GM12878 (cell line): ENCODE measurements around the gene NAA30. TPM values are rescaled to one million over a fixed set of nuclear protein-coding genes. Genes with fewer than 3 reads are reported as not detected.

Experiments
- ATAC-seq: fragments of 200-7000 bp; cut with Tn5 transposase; 3 replicates; pipeline ENCODE4 v1.9.1; 2020; ENCODE audit warnings: mild to moderate bottlenecking, moderate library complexity
- BruUV-seq: library from RNA; stranded (reverse); fragments of 400-500 nt; replicated peaks from 2 replicates; lab custom pipeline; 2021; lab: Mats Ljungman, UMichigan
- CTCF ChIA-PET: fragments of 300-600 bp; sonication (Branson Sonifier 250); formaldehyde crosslinking; extraction: SDS; loops from one replicate; lab custom pipeline; 2021; ENCODE audit warnings: inconsistent platforms; lab: Yijun Ruan, JAX
- POLR2A ChIA-PET: fragments of 350-600 bp; formaldehyde crosslinking; extraction: SDS; loops from one replicate; lab custom pipeline; 2021; ENCODE audit warnings: inconsistent platforms; lab: Charles Lee
- RAD21 ChIA-PET: fragments of 300-600 bp; sonication (Branson Sonifier 250); formaldehyde crosslinking; loops from one replicate; lab custom pipeline; 2023; ENCODE audit warnings: antibody characterized with exemption; ENCODE audit not compliant: unreplicated experiment; lab: Charles Lee
- SMC1A ChIA-PET: fragments of 300-600 bp; sonication (Branson Sonifier 250); formaldehyde crosslinking; loops from one replicate; lab custom pipeline; 2023; ENCODE audit not compliant: unreplicated experiment, uncharacterized antibody; lab: Charles Lee
- DNase-seq: peaks from one replicate; pipeline ENCODE4 v3.0.0-alpha.2; 2011; ENCODE audit warnings: low read depth, low spot score
- FAIRE-seq: peaks from 3 replicates; lab custom pipeline; 2011; peaks lifted over from hg19 to GRCh38; lab: Jason Lieb, UNC
- H2AFZ ChIP-seq: 2 replicates; pipeline ENCODE4 v1.6.0; 2011; ENCODE audit warnings: low read depth, low read length, control low read depth; ENCODE audit not compliant: control insufficient read depth
- H3K27ac ChIP-seq: 2 replicates; pipeline ENCODE4 v1.5.1; 2011; ENCODE audit warnings: control low read depth; ENCODE audit not compliant: control insufficient read depth, insufficient read depth
- H3K27me3 ChIP-seq, 2 experiments: replicated peaks in 1 of 2; 2 replicates each; pipeline versions ENCODE4 v1.6.0 to v1.6.1; 2011; ENCODE audit warnings: low read length in 1 of 2; ENCODE audit not compliant: control insufficient read depth in 2 of 2, insufficient read depth in 2 of 2
- H3K36me3 ChIP-seq, 2 experiments: 2 replicates each; pipeline ENCODE4 v1.5.1; 2011; ENCODE audit warnings: low read length in 1 of 2; ENCODE audit not compliant: control insufficient read depth in 2 of 2, insufficient read depth in 2 of 2
- H3K4me1 ChIP-seq: 2 replicates; pipeline ENCODE4 v1.6.1; 2011; ENCODE audit warnings: mild to moderate bottlenecking, low read length, moderate library complexity, mixed read lengths; ENCODE audit not compliant: control insufficient read depth, insufficient read depth
- H3K4me2 ChIP-seq: 2 replicates; pipeline ENCODE4 v1.6.0; 2011; ENCODE audit warnings: control low read depth; ENCODE audit not compliant: control insufficient read depth, insufficient read depth
- H3K4me3 ChIP-seq: fragments of 200-600 bp; sonication (generic); 2 replicates; pipeline ENCODE4 v1.5.1; 2016
- H3K79me2 ChIP-seq: 2 replicates; pipeline ENCODE4 v1.6.0; 2011; ENCODE audit warnings: low read length; ENCODE audit not compliant: control insufficient read depth, insufficient read depth
- H3K9ac ChIP-seq: 2 replicates; pipeline ENCODE4 v1.8.0; 2011; ENCODE audit warnings: low read length, control low read depth, mixed read lengths; ENCODE audit not compliant: control insufficient read depth, insufficient read depth
- H3K9me3 ChIP-seq: replicated peaks from 3 replicates; pipeline ENCODE4 v1.5.1; 2011; ENCODE audit warnings: mild to moderate bottlenecking, low read length; ENCODE audit not compliant: control insufficient read depth, insufficient read depth
- H4K20me1 ChIP-seq: 2 replicates; pipeline ENCODE4 v1.6.0; 2011; ENCODE audit not compliant: control insufficient read depth, insufficient read depth
- ASH2L ChIP-seq: fragments of 300-600, 200-600 bp; sonication (generic); IDR thresholded peaks from 2 replicates; pipeline ENCODE4 v1.6.1; 2017; ENCODE audit warnings: low read depth, mild to moderate bottlenecking, borderline replicate concordance
- BCL3 ChIP-seq: IDR thresholded peaks from 2 replicates; pipeline ENCODE4 v1.6.1; 2011; ENCODE audit warnings: borderline replicate concordance, low read depth, mild to moderate bottlenecking, moderate library complexity, low read length; ENCODE audit not compliant: insufficient read depth, poor library complexity, severe bottlenecking
- BMI1 ChIP-seq: fragments of 450-650 bp; IDR thresholded peaks from 2 replicates; pipeline ENCODE4 v1.6.1; 2016; ENCODE audit warnings: mild to moderate bottlenecking, moderate library complexity, borderline replicate concordance
- HDAC2 ChIP-seq: fragments of 200-600 bp; sonication (generic); IDR thresholded peaks from 2 replicates; pipeline ENCODE4 v1.6.1; 2017
- IKZF2 ChIP-seq, 2 experiments: fragments of 450-650 bp; IDR thresholded peaks; 2 replicates each; pipeline ENCODE4 v1.6.1; 2017; ENCODE audit warnings: mild to moderate bottlenecking in 2 of 2, moderate library complexity in 2 of 2
- JUND ChIP-seq: IDR thresholded peaks from 2 replicates; pipeline ENCODE4 v1.6.1; 2012; ENCODE audit warnings: low read depth, mild to moderate bottlenecking, low read length, improper control_type of control experiment, moderate library complexity
- MXI1 ChIP-seq: fragments of 150-350 bp; IDR thresholded peaks from 2 replicates; pipeline ENCODE4 v1.6.1; 2011; ENCODE audit warnings: low read depth, mild to moderate bottlenecking, inconsistent platforms, low read length, improper control_type of control experiment
- NR2C2 ChIP-seq: IDR thresholded peaks from 2 replicates; pipeline ENCODE4 v1.6.1; 2011; ENCODE audit warnings: borderline replicate concordance, low read depth; ENCODE audit not compliant: control insufficient read depth, insufficient read length
- RELB ChIP-seq: fragments of 450-650 bp; IDR thresholded peaks from 2 replicates; pipeline ENCODE4 v1.6.1; 2017; ENCODE audit warnings: low read depth, mild to moderate bottlenecking, moderate library complexity
- WGBS: methylation state at CpG from one replicate; pipeline ENCODE4 v1.1.6; 2016; ENCODE audit warnings: low lambda C conversion rate; ENCODE audit not compliant: insufficient replicate concordance, insufficient coverage; ENCODE audit errors: missing lambda C conversion rate; 5-methylcytosine and 5-hydroxymethylcytosine counted together
- in situ Hi-C: fragments of 300-500 bp; cut with MboI; formaldehyde crosslinking; loops from 9 replicates; pipeline ENCODE4 v1.14.3; 2018; ENCODE audit warnings: mixed read lengths
- intact Hi-C: fragments of 100-400 bp; cut with micrococcal nuclease; formaldehyde crosslinking; loops from one replicate; pipeline ENCODE4 v1.14.2; 2022; ENCODE audit not compliant: unreplicated experiment
- polyA plus RNA-seq, 11 experiments: library from polyadenylated mRNA; depleted of rRNA in 4 of 11; unstranded in 6 of 11; stranded (reverse) in 5 of 11; fragments of >200 nt; fragmentation: Nextera tagmentation in 4 of 11; fragmentation: Illumina TruSeq in 1 of 11; extraction: Ambion mirVana in 4 of 11; extraction: Trizol in 1 of 11; gene quantifications; 1 replicate in 1 of 11; 2 replicates in 10 of 11; pipeline versions ENCODE4 v1.2.1 to v1.2.3, GENCODE V29; 2011 to 2016; ENCODE audit warnings: inconsistent platforms in 2 of 11, missing spikeins in 2 of 11, low read depth in 1 of 11
- total RNA-seq, 4 experiments: library from RNA; depleted of rRNA in 3 of 4; stranded (reverse); fragments of >200 nt in 3 of 4; fragmentation: Illumina TruSeq in 1 of 4; extraction: Trizol in 1 of 4; gene quantifications; 2 replicates each; pipeline versions ENCODE4 v1.2.1 to v1.2.3, GENCODE V29; 2013 to 2021
- TF ChIP-seq, protein P1 (sequence below): fragments of 450-650 bp; IDR thresholded peaks from 2 replicates; pipeline ENCODE4 v1.6.1; 2017; ENCODE audit warnings: mild to moderate bottlenecking, low read depth, inconsistent platforms; ENCODE audit not compliant: poor library complexity, severe bottlenecking
- TF ChIP-seq, protein P2 (sequence below): fragments of 450-650 bp; IDR thresholded peaks from 2 replicates; pipeline ENCODE4 v1.6.1; 2016; ENCODE audit warnings: mild to moderate bottlenecking, moderate library complexity, borderline replicate concordance
- TF ChIP-seq, protein P3 (sequence below): fragments of 450-650 bp; IDR thresholded peaks from 2 replicates; pipeline ENCODE4 v1.6.1; 2016; ENCODE audit warnings: mild to moderate bottlenecking

NAA30 gene
- total and polyA plus RNA-seq, 10 of the 15 experiments (the other 5 are each of a cell fraction or from before 2014, with no cell fraction given): 4.5 to 15.6 (median 10.5) TPM

DNA sequence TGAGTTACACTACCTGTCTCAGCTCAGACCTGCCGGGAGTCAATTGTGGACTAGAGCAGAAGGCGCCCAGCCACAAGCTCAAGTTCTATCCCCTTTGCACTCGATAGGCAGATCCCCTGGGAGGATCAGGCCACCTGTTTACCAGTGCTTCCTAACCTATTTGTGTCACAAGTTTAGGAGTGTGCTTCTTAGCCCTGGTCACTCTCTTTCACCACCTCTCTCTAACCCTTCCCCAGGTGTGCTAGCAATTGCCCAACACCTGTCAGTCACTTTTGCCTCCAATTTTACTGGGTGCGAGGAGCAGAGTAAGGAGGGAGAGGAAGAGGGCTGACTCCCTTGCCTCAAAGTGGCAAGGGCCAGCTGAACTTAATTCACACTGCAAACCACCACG, 745 bp upstream of the NAA30 start:
- H2AFZ ChIP-seq: peak overlapping the region; percentile 93
- ChIA-PET SMC1A (interaction anchor here (1.1 to 1.8 kb wide), 3 partner anchors 10 to 17 kb away, joined by 3 to 9 read pairs (median 4); no protein-coding TSS in a partner anchor), POLR2A (interaction anchor here (1.0 kb wide), 2 partner anchors 10 to 13 kb away, joined by 6 to 12 read pairs; no protein-coding TSS in a partner anchor), CTCF (interaction anchor here (1.1 to 1.2 kb wide), 2 partner anchors 96 to 122 kb away, joined by 3 read pairs; no protein-coding TSS in a partner anchor), RAD21 (interaction anchor here (0.6 to 0.8 kb wide), 2 partner anchors 121 to 487 kb away, joined by 3 read pairs; partner anchors contain the start of genes AP5M1 and EXOC5)
- H3K4me3 ChIP-seq: peak overlapping the region; percentile 90
- no peaks in the 10 kb centered on the region for H4K20me1 ChIP-seq
- peak overlapping the region; percentile 83 for H3K27ac ChIP-seq
- in situ Hi-C loops (no loop called here), intact Hi-C loops (loop anchor here (5.0 kb wide), 2 partner anchors 103 to 122 kb away; partner anchors contain the start of genes AP5M1, CCDC198 and EXOC5)
- WGBS: 38% methylated on average over 5 of the region's 5 CpGs
- no TSS peak for BruUV-seq
- DNase-seq (peak; percentile 13), ATAC-seq (no peak; the same call in 2 of the 3 replicates), FAIRE-seq (peak; percentile 89)
- peak overlapping the region; percentile 83 for H3K4me2 ChIP-seq
- H3K36me3 ChIP-seq: no peaks in the 10 kb centered on the region
- H3K79me2 ChIP-seq: peaks cover 36% of the 10 kb centered on the region
- H3K27me3 ChIP-seq: no peaks in the 10 kb centered on the region
- no peaks in the 10 kb centered on the region for H3K9me3 ChIP-seq
- peak overlapping the region; percentile 82 for H3K9ac ChIP-seq
- H3K4me1 ChIP-seq: peaks cover 9% of the 10 kb centered on the region
- TF ChIP-seq HDAC2: no peak
- no peak for TF ChIP-seq ASH2L
- TF ChIP-seq, protein P1, sequence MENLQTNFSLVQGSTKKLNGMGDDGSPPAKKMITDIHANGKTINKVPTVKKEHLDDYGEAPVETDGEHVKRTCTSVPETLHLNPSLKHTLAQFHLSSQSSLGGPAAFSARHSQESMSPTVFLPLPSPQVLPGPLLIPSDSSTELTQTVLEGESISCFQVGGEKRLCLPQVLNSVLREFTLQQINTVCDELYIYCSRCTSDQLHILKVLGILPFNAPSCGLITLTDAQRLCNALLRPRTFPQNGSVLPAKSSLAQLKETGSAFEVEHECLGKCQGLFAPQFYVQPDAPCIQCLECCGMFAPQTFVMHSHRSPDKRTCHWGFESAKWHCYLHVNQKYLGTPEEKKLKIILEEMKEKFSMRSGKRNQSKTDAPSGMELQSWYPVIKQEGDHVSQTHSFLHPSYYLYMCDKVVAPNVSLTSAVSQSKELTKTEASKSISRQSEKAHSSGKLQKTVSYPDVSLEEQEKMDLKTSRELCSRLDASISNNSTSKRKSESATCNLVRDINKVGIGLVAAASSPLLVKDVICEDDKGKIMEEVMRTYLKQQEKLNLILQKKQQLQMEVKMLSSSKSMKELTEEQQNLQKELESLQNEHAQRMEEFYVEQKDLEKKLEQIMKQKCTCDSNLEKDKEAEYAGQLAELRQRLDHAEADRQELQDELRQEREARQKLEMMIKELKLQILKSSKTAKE: no peak
- TF ChIP-seq, protein P2, sequence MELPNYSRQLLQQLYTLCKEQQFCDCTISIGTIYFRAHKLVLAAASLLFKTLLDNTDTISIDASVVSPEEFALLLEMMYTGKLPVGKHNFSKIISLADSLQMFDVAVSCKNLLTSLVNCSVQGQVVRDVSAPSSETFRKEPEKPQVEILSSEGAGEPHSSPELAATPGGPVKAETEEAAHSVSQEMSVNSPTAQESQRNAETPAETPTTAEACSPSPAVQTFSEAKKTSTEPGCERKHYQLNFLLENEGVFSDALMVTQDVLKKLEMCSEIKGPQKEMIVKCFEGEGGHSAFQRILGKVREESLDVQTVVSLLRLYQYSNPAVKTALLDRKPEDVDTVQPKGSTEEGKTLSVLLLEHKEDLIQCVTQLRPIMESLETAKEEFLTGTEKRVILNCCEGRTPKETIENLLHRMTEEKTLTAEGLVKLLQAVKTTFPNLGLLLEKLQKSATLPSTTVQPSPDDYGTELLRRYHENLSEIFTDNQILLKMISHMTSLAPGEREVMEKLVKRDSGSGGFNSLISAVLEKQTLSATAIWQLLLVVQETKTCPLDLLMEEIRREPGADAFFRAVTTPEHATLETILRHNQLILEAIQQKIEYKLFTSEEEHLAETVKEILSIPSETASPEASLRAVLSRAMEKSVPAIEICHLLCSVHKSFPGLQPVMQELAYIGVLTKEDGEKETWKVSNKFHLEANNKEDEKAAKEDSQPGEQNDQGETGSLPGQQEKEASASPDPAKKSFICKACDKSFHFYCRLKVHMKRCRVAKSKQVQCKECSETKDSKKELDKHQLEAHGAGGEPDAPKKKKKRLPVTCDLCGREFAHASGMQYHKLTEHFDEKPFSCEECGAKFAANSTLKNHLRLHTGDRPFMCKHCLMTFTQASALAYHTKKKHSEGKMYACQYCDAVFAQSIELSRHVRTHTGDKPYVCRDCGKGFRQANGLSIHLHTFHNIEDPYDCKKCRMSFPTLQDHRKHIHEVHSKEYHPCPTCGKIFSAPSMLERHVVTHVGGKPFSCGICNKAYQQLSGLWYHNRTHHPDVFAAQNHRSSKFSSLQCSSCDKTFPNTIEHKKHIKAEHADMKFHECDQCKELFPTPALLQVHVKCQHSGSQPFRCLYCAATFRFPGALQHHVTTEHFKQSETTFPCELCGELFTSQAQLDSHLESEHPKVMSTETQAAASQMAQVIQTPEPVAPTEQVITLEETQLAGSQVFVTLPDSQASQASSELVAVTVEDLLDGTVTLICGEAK: no peak
- 0 out of 4 replicates have a peak, but pooled peaks of 1 of the 2 experiments have one; percentile 13 for TF ChIP-seq IKZF2 (IDR thresholded peaks at IDR 0.05)
- no peak for TF ChIP-seq RELB
- no peak for TF ChIP-seq JUND
- TF ChIP-seq BMI1: peak; percentile 29; the same call in 1 of the 2 replicates
- TF ChIP-seq BCL3: no peak
- TF ChIP-seq MXI1: no peak
- no peak for TF ChIP-seq NR2C2
- TF ChIP-seq, protein P3, sequence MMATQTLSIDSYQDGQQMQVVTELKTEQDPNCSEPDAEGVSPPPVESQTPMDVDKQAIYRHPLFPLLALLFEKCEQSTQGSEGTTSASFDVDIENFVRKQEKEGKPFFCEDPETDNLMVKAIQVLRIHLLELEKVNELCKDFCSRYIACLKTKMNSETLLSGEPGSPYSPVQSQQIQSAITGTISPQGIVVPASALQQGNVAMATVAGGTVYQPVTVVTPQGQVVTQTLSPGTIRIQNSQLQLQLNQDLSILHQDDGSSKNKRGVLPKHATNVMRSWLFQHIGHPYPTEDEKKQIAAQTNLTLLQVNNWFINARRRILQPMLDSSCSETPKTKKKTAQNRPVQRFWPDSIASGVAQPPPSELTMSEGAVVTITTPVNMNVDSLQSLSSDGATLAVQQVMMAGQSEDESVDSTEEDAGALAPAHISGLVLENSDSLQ: peak; percentile 89
